ENCODE measurements around the gene ZNF575.

The ZNF575 gene

GRCh38 chr19:43489979-43490599 lies 42.9 kb upstream of the ZNF575 start:
- no peak for TF ChIP-seq TAF1 (IDR thresholded peaks at IDR 0.05; ENCODE audit: low read depth)
- no peak for TF ChIP-seq ZBTB7A (IDR thresholded peaks at IDR 0.05; ENCODE audit: low read depth)
- no peak for TF ChIP-seq CEBPB (IDR thresholded peaks at IDR 0.05)
- no peak for TF ChIP-seq EP300 (IDR thresholded peaks at IDR 0.05; ENCODE audit: borderline replicate concordance)
- TF ChIP-seq REST (IDR thresholded peaks at IDR 0.05; ENCODE audit: low read depth), result no peak
- no peak for TF ChIP-seq YY1 (IDR thresholded peaks at IDR 0.05; ENCODE audit: low read depth)
- TF ChIP-seq NFIC (IDR thresholded peaks at IDR 0.05), result no peak
- TF ChIP-seq FOXM1 (IDR thresholded peaks at IDR 0.05; ENCODE audit: borderline replicate concordance, low read depth), result no peak

- TF ChIP-seq REST (IDR thresholded peaks at IDR 0.05; ENCODE audit: low read depth) (no peak), USF1 (IDR thresholded peaks at IDR 0.05) (no peak), TAF1 (IDR thresholded peaks at IDR 0.05; ENCODE audit: low read depth) (no peak), EP300 (IDR thresholded peaks at IDR 0.05; ENCODE audit: borderline replicate concordance) (no peak), ZBTB7A (IDR thresholded peaks at IDR 0.05; ENCODE audit: low read depth) (no peak), TEAD4 (IDR thresholded peaks at IDR 0.05) (no peak), TCF12 (IDR thresholded peaks at IDR 0.05; ENCODE audit: low read depth) (no peak), EGR1 (IDR thresholded peaks at IDR 0.05) (no peak)
Measured at GRCh38 chr19:43490759-43491158, 42.2 kb upstream of the ZNF575 start.

GRCh38 chr19:43495082-43495481 lies 37.9 kb upstream of the ZNF575 start:
- TF ChIP-seq TCF12 (IDR thresholded peaks at IDR 0.05; ENCODE audit: low read depth), result no peak
- no peak for TF ChIP-seq CEBPB (IDR thresholded peaks at IDR 0.05)
- no peak for TF ChIP-seq EP300 (IDR thresholded peaks at IDR 0.05; ENCODE audit: borderline replicate concordance)
- no peak for TF ChIP-seq YY1 (IDR thresholded peaks at IDR 0.05; ENCODE audit: low read depth)
- TF ChIP-seq EGR1 (IDR thresholded peaks at IDR 0.05), result no peak
- TF ChIP-seq MAX (IDR thresholded peaks at IDR 0.05), result no peak
- no peak for TF ChIP-seq TEAD4 (IDR thresholded peaks at IDR 0.05)
- TF ChIP-seq NFIC (IDR thresholded peaks at IDR 0.05), result no peak
- no peak for TF ChIP-seq REST (IDR thresholded peaks at IDR 0.05; ENCODE audit: low read depth)
- TF ChIP-seq RAD21 (IDR thresholded peaks at IDR 0.05; ENCODE audit: low read depth), result no peak
- TF ChIP-seq TAF1 (IDR thresholded peaks at IDR 0.05; ENCODE audit: low read depth), result no peak
- no peak for TF ChIP-seq CREB1 (IDR thresholded peaks at IDR 0.05; ENCODE audit: low read depth)
- TF ChIP-seq USF1 (IDR thresholded peaks at IDR 0.05), result no peak
- TF ChIP-seq ZBTB7A (IDR thresholded peaks at IDR 0.05; ENCODE audit: low read depth), result no peak

- no peak for TF ChIP-seq EP300 (IDR thresholded peaks at IDR 0.05; ENCODE audit: borderline replicate concordance)
- TF ChIP-seq CEBPB (IDR thresholded peaks at IDR 0.05), result no peak
- TF ChIP-seq MAX (IDR thresholded peaks at IDR 0.05), result no peak
Measured at GRCh38 chr19:43496960-43497359, 36.0 kb upstream of the ZNF575 start.

- no peak for TF ChIP-seq YY1 (IDR thresholded peaks at IDR 0.05; ENCODE audit: low read depth)
- no peak for TF ChIP-seq EGR1 (IDR thresholded peaks at IDR 0.05)
- no peak for TF ChIP-seq TAF1 (IDR thresholded peaks at IDR 0.05; ENCODE audit: low read depth)
- TF ChIP-seq EP300 (IDR thresholded peaks at IDR 0.05; ENCODE audit: borderline replicate concordance), result no peak
- no peak for TF ChIP-seq USF1 (IDR thresholded peaks at IDR 0.05)
- no peak for TF ChIP-seq MAX (IDR thresholded peaks at IDR 0.05)
- TF ChIP-seq TEAD4 (IDR thresholded peaks at IDR 0.05), result no peak
- no peak for TF ChIP-seq FOXM1 (IDR thresholded peaks at IDR 0.05; ENCODE audit: borderline replicate concordance, low read depth)
- no peak for TF ChIP-seq TCF12 (IDR thresholded peaks at IDR 0.05; ENCODE audit: low read depth)
- no peak for TF ChIP-seq CEBPB (IDR thresholded peaks at IDR 0.05)
- TF ChIP-seq CREB1 (IDR thresholded peaks at IDR 0.05; ENCODE audit: low read depth), result no peak
- no peak for TF ChIP-seq ZBTB7A (IDR thresholded peaks at IDR 0.05; ENCODE audit: low read depth)
- TF ChIP-seq NFIC (IDR thresholded peaks at IDR 0.05), result no peak
- TF ChIP-seq REST (IDR thresholded peaks at IDR 0.05; ENCODE audit: low read depth), result no peak
- no peak for TF ChIP-seq RAD21 (IDR thresholded peaks at IDR 0.05; ENCODE audit: low read depth)
Measured at GRCh38 chr19:43498233-43498842, 34.6 kb upstream of the ZNF575 start.
